AG20443 (cell line): ENCODE results near the gene CRYBG2.
A peak's percentile ranks its signal among the peaks of the same experiment; 100 is the strongest.

Experiments
- DNase-seq: peaks from one replicate; pipeline ENCODE4 v3.0.0; 2012; ENCODE audit warnings: low spot score, mixed read lengths

CRYBG2 gene

DNA sequence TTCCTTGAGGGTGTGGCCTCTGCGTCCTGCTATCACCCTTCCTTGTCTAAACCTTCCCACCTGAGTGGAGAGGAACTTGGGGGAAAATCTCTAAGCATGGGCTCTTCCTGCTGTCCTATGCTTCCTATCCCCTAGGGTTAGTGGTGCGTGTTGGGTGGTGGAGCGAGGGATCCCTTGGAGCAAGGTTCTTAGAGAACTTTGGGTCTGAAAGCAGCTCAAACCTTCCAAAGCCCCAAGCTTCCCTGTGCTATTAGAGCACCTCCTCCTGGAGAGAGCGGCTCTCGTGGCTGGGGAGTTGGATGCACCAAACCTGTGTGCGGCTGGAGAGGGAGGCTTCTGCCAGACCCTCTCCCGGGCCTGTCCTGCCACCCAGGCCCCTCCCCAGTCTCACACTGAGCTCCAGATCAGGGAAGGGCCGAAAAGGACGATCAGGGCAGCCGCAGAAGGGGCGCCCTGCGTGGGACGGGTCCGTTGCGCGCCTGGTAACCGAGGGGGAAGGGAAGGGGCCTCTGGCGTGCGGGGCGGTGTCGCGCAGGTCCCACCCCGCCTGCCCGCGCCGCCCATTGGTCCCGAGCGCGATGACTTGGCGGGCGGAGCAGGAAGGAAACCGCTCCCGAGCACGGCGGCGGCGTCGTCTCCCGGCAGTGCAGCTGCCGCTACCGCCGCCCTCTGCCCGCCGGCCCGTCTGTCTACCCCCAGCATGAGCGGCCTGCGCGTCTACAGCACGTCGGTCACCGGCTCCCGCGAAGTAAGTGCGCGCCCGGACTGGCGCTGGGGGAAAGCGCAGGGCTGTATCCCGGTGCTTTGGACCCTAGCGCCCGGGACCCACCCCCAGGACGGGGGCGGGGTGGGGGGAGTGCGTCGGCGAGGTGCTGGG lies 74.2 kb downstream of the CRYBG2 start, which contains the start of gene SH3BGRL3:
TSS of gene SH3BGRL3 (plus strand) at position 631 of the 877 bp plus-strand sequence. CDS start at position 701, 70 bp downstream.
- DNase-seq, result peak; percentile 93

- peak; percentile 58 for DNase-seq
Observed at GRCh38 chr1:26278724-26279455, 75.0 kb downstream of the CRYBG2 start.

DNA sequence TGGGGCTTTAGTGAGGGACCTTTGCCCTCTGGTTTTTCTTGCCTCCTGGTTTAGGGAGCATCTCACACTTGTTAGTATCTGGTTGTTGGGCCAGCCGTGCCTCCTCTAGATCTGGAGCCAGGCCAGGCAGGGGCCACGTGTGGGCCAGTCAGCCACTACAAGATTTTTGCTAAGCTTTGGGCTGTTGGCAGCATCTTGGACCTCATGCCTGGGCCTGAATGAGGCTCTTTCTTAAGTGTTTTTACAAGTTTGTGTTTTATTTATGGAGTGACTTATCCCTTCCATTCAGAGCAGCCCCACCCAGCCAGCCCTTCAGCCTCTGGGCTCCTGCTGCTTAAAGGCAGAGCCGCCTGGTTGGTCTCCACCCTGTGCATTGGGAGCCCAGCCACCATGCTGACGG lies 75.6 kb downstream of the CRYBG2 start:
- peak; percentile 74 for DNase-seq

DNA sequence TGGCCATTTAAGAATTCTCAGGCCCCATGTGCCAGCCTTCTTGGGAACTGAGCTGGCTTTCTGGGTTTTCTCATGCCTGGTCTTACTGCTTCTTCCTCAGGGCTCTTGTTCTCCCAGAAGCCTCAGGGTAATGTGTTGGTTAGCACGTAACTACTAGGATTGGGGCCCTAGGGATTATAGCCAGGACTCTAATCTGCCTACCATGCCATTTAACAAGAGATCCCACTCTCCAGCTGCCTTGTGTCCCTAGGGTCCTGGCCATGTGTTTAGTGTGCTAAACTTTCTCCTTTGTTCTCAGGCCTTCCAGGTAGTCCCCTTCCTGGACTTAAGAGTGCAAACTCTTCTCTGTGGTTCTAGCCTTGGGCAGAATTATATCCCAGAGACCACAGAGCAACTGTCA lies 76.2 kb downstream of the CRYBG2 start:
- DNase-seq, result no peak

- DNase-seq, result no peak
Observed at GRCh38 chr1:26277261-26277661, 76.7 kb downstream of the CRYBG2 start.

DNA sequence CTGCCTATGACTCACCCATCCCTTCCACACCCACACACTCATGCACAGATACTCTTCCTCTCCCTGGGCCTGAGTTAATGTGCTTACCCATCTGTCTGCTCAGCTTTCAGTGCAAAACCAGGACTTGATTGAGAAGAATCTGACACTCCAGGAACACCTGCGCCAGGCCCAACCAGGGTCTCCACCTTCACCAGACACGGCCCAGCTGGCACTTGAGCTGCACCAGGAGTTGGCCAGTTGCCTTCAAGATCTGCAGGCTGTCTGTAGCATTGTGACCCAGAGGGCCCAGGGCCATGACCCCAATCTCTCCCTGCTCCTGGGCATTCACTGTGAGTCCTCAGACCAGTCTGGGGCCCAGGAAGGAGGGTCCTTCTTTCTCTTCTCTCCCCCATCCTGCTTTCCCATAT lies 77.5 kb downstream of the CRYBG2 start:
- no peak for DNase-seq

DNA sequence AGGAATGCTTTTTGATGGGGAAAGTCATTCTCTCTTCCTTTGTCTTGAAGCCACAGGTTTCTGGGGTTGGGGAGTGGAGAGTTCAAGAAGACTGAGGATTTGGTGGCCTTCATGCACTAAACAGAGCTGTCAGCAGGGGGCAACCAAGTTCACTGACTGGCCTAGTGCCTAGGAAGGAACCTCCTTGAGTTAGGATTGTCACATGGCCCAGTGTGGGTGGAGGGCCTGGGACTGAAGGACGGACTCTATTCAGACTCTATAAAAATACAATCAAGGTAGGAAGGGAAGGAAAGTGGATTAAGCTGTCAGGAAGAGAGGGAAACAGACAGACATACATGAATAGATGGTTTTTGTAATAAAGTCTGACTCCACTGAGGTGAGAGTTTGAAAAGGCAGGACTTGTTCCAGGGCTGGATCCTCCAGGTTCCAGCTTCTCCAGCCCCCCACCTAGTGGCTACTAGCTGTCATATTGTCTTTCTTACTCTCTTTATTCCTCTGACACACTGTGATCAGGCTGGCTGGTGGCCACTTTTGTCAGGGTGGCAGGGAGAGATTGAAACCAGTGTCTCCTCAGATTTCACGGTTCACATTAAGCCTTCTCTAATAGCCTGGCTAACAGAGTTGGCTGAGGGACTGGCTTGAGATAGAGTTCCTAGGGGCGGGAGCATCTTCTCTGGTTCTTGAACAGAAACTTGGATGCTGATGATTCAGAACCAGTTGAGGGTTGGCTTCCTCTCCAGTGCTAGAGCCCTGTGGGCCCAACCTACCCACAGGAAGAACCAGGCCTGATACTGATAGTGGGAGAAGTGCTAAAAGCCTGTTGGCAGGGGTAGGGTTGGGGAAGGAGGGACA lies 78.1 kb downstream of the CRYBG2 start:
- DNase-seq, result peak; percentile 92

GRCh38 chr1:26274801-26275425 lies 79.0 kb downstream of the CRYBG2 start:
- no peak for DNase-seq
